Measurements from ENCODE around the gene SNTG2. TPM values are rescaled to one million over a fixed set of nuclear protein-coding genes. Genes with fewer than 3 reads are reported as not detected.
A peak's percentile ranks its signal among the peaks of the same experiment; 100 is the strongest.
"Not testable (repeated sequence)": the region's sequence is repeated elsewhere in the genome, so short reads cannot be mapped to it uniquely, and the experiment has no call there.

Gene SNTG2
- total RNA-seq, 1 donor from 2014 or later: 2.7 TPM

DNA sequence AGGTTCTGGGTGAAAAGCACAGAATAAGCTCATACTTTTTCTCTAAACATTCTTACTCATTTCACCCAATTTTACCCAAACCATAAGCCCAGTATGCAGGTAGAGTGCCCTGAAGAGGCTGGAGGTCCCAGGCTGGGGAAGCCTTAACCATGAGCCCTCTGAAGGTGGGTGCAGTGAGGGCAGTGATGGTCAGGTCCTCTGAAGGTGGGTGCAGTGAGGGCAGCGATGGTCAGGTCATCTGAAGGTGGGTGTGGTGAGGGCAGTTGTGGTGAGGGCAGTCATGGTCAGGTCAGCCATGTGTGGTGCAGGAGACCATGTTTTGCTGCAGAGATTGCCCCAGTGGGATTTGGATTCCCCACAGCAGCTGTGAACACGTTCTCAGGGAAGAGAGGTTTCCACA, 148.8 kb downstream of the SNTG2 start:
- DNase-seq: no peak

DNA sequence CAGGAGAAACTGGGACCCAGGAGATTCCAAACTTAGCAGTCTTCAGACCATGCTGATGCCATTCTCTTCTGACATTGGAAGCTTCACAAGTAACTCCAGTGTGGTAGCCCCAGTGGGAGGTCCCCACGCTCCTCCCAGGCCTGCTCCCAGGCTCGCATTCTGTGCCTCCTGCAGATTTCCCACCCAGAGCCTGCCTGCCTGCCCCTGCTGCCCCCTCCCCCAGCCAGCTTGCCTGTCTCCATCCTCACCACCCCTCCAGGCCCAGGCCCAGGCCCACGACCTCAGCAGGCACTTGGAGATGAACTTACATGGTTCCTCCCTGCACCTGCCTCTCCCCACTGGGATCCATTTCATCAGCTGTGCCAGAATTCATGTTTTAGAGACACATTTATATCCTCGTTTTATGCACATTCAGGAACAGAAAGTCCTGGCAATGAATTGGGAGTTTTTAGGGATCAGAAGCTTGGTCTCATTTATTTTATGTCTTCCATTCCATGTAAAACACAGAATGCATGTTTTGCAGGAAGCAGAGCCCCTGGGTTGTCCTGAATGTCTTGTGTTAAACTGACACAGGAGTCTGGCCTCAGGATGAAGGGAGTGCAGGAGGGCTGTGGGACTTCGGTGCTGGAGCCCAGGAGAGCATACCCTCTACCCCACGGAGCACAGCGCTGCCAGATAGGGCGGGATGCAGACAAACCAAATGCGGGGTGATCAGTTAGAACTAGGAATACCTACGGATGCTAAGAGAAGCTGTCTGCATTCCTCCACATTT, 150.5 kb downstream of the SNTG2 start:
- DNase-seq: no peak

DNA sequence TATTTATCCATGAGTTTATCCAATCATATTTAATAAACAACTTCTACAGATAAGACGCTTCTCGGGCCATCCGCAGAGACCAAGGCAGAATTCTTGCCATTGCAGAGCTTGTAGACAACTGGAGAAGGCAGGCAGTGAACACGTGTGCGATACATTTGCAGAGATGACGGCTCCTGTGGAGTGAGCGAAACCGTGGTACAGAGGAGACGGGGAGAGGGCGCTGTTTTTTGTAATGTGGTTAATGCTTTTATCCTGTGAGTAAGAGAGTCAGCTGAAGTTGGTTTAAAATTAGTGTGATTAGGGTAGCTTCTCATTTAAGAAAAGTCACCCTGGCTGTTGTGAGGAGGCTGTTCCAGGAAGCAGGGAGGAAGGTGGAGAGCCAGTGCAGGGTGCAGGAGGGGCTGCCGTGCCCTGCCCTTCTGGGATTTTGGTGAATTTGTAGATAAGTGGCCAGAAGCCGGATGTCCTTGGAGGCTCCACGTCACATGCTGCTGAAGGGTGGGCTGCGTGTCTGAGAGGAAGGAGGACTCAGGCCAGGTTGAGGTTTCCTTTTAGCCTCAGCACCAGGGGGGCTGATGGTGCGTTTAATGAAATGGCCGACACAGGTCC, 151.4 kb downstream of the SNTG2 start:
- DNase-seq: no peak

DNA sequence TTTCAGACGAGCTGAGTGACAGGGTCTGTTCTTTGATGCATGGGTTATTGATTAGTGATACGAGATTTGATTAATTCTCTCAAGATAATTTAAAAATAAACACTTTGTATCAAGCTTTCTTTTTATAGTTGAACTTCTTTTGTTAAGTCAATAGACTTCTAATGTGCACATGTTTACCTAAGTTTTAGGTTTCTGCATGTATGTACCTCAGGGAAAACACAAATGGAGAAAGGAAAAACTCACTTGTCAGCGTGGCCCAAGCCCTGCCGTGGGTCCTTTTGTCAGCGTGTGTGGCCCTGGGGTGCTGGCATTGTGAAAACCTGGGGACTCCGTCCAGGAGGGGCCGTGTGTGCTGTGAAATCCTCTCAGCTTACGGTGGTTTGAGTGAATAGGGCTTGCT, 153.7 kb downstream of the SNTG2 start:
- no peak for DNase-seq

DNA sequence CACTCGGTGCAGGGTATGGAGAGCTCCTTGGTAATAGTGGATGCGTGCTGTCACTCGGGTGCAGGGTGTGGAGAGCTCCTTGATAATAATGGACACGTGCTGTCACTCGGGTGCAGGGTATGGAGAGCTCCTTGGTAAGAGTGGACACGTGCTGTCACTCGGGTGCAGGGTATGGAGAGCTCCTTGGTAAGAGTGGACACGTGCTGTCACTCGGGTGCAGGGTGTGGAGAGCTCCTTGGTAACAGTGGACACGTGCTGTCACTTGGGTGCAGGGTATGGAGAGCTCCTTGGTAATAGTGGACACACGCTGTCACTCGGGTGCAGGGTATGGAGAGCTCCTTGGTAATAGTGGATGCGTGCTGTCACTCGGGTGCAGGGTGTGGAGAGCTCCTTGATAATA, 155.7 kb downstream of the SNTG2 start:
- not testable (repeated sequence) for DNase-seq

DNA sequence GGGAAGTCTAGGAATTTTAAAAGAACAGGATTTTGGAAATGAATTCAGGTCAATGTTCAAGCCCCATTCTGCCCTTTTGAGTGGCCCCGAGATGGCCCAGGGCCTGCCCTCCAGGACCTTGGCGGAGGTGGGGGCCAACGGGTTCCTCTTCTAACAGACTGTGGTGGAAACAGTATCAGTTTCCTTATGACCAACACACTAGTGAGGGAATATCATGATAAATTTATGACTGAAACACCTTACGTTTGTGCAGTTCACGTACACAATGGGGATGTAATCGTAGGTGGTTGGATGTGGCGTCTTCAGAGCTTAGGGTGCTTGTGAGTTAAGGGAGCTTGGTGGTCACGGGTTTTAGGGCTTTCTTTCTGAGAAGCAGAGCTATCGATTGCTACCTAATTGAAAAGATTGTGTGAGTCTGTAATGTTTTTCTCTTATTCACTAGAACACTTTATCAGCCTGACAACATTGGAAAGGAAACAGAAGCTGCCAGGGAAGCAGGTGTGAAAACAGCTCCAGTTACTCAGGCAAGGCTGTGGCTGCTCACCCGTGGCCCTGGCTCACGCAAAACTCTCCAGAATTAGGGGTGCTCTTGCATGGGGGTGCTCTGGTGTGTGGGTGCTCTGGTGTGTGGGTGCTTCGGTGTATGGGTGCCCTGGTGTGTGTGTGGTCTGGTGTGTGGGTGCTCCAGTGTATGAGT, 165.3 kb downstream of the SNTG2 start:
- peak; percentile 34 for DNase-seq

DNA sequence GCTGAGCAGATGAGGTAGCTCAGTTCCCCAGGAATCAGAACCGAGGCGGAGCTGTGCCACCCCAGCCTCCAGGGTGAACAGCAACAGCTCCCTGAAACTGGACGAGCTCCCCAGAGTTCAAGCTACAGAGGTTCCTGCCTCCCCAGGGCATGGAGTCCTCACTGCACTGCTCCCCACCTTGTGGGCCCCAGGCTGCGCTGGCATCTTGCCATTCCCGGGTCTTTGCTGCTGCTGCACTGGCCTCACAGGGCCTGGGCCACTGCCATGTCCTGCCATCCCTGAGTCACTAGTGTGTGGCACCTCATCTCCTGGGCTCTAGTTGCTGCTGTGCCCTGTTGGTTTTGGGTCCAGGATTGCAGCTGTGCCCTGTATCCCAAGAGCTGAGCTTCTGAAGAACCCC, 166.9 kb downstream of the SNTG2 start:
- no peak for DNase-seq

DNA sequence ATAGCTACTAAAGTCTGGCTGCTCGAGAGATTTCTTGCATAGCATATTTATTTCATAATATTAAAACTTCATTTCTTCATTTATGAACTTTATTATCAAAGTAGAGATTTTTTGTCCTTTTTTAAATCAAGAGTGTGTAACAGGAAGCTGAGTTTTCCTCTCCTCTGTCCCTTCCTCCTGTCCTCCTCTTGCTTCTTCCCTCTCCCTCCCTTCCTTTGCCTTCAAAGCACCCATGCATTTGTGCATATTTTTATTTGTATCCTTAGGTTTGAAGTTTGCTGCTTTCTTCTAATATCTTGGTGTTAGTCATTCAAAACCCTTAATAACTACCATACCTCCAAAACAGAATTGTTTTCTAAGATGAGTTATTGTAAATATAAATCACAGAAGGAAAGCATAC, 174.6 kb downstream of the SNTG2 start:
- DNase-seq: no peak

DNA sequence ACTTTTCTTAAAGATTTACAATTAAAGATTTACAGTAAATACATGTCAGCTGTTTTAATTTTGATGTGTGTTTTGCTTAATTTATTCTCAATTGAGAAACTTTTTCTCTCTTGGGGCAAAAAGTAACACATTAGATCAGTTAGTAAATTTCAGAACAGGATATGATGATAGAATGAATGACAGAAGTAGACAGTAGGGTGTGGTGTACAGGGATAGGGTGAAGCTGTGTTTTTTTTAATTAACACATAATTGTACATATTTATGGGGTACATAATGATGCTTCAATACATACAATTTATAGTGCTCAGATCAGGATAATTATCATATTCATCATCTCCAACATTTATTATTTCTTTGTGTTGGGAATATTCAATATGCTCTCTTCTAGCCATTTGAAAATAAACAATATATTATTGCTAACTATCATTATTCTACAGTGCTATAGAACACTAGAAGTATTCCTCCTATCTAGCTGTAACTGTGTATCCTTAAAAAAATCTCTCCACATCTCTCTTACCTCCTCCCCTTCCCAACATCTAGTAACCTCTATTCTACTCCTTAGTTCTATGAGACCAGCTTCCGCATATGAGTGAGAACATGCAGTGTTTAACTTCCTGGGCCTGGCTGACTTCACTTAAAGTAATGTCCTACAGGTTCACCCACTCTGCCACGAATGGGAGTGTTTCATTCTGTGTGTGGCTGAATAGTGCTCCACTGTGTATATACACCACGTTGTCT, 175.2 kb downstream of the SNTG2 start:
- DNase-seq: no peak

DNA sequence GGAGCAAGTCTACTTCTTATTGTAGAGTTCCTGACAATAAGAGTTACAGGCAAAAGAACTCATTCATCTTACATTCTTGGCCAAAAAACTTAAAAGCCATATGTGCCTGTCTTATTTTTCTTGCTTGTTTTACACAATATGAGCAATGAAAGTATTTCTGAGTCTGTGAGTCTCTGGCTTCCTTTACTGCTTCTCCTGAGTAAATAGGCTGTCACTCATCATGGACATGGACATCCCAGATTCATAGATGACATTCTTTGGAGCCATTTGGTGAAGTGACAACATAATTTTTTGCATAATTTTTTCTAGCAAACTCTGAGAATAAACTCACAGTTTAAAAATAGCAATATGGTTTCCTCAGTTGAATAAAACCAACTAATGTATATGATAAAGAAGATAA, 179.3 kb downstream of the SNTG2 start:
- DNase-seq: no peak

DNA sequence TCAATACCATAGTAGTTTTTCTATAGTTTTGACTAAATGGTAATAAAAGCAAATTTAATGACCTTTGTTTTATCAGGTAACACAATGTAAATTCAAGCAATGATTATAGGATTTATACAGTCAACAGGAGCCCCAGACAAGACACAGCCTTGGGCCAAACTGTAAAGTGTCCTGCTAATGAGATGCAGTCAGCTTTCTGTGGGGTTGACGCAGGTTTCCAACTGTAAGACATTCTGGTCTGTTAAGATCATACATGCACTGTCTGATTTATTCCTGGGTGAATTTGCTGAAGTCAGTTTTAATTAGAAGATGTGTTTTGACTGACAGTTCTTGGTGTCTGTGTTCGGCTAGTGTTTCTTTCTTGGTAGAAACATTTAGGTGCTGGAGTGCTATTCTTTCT, 180.3 kb downstream of the SNTG2 start:
- DNase-seq: no peak

DNA sequence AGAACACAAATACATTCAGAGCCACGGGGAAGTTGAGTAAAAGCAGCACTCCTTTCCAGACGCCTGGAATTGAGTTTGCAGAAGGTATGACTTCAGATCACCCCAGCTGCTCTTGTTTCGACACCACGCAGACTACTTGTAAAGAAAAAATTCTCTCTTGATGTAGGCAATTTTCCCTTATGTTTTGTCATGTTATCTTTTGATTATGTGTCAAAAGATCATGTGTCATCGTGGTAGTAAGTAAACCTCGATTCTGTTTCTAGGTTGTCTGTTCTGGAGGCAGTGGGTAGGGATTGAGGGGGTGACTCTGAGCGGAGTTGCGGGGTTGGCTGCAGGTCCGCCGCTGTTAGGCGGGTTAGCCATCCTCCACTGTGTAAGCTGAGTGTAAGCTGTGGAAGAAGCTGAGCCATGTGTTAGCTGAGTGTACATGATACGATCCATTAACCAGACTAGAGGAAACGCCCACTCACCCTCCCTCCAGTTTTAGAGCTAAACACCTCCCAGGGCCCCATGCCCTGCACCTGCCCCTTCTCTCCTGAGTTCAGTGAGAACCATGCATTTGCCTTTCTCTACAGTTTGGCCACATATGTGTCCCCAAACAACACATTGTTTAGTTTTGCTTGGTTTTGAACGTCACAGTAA, 181.8 kb downstream of the SNTG2 start:
- DNase-seq: peak; percentile 64

DNA sequence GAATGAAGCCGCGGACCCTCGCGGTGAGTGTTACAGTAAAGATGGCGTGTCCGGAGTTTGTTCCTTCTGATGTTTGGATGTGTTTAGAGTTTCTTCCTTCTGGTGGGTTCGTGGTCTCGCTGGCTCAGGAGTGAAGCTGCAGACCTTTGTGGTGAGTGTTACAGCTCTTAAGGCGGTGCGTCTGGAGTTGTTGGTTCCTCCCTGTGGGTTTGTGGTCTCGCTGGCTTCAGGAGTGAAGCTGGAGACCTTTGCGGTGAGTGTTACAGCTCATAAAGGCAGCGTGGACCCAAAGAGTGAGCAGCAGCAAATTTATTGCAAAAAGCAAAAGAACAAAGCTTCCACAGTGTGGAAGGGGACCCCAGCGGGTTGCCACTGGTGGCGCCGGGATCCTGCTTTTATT, 183.2 kb downstream of the SNTG2 start:
- DNase-seq: not testable (repeated sequence)

DNA sequence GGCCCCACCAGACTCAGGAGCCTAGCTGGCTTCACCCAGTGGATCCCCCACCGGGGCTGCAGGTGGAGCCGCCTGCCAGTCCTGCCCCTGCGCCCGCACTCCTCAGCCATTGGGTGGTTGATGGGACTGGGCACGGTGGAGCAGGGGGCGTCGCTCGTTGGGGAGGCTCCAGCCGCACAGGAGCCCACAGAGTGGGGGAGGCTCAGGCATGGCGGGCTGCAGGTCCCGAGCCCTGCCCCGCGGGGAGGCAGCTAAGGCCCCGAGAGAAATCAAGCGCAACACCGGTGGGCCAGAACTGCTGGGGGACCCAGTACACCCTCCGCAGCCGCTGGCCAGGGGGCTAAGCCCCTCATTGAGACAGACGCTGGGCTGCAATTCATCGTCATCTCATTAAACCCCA, 184.0 kb downstream of the SNTG2 start:
- DNase-seq: no peak

DNA sequence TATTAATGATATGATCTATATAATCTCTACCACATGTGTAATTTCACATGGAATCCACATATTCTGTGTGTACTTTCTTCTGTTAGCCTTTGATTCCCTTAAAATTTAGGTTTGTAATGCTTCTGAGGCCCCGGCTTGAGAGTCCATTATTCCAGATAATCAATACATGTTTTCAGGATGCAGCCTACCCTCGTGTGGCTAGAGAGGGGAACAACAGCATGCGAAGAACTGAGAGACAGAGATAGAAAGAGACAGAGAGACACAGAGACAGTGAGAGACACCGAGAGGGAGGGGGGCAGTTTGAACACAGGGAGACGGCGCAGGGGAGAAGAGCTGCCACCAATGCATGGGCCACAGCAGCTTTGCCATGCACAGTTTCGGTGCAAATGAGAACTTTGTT, 185.4 kb downstream of the SNTG2 start:
- DNase-seq: no peak

DNA sequence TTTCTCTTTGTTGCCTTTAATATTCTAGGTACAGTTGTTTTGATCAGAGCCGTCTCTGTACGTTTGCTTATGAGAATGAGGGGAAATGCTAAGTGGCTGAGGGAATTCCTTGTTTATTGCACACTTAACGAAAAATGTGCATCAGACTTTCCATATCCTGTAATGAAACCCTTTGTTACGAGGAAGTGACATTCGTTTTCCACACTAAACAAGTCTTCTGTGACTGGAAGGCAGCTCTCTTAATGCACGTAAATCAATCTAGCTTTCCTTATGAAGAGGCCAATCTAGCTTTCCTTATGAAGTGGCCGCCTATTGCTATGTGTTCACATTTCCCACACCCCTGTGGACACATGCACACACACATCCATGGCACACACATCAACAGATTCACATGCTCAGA, 186.2 kb downstream of the SNTG2 start:
- DNase-seq: peak; percentile 71

DNA sequence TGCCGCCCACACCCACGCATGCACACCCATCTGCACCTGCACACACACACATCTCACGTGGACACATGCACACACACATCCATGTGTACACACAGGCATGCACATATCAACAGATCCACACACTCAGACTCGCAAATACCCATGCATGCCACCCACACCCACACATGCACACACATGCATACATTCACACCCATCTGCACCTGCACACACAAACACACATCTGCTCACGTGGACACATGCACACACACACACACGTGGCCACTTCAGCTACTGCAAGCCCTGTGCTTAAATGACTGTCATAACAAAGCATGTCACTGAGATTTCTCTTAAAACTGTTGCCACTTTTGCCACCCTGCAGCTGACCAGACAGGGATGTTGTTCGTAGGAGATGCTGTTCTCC, 186.6 kb downstream of the SNTG2 start:
- no peak for DNase-seq

DNA sequence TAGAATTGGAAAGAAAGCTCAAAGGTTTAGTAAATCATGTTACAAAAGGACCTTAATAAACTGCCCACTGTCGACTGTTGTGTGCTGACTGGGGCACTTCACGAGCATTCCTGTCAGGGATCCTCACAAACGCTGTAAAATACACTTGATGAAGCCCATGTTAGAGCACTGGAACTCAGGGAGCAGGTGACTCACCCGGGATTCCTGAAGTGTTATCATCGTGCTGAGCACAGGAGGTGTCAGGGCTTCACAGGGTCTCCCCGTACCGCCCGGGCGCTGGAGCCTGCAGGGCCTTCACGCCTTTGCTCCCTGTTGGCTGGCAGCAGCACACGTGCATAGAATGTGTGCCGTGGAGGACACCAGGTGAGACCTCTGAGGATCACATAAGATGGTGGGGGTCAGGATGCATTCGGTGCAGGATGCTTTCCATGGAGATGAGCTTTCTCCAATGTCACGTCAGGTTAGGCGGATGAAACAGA, 187.3 kb downstream of the SNTG2 start:
- no peak for DNase-seq

DNA sequence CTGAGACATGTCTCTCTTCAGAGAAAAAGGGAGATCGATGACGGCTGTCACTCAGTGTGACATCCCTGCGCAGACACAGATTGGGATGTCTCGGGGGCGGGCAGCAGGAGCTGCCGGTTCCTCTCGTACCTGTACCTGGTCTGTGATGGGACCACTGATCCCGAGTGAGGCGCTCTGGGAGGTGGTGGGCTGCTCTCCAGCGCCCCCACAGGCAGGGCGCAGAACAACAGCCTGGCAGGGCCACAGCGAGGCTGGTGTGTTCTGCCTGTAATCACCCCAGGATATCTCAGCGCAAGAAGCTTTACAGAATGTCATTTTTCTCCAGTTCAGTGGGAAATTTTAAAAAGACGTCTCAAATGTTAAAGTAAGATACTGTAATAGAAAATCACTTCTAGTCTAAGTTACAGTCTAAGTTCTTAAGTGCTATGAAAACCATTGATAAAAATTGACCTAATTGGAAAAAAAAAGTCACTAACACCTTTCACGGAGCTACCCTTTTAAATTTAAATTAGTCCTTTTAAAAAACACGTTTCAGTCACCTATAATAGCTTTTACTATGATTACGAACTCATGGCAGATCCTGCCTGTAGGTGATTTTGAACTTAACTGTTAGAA, 189.8 kb downstream of the SNTG2 start:
- DNase-seq: peak; percentile 43

DNA sequence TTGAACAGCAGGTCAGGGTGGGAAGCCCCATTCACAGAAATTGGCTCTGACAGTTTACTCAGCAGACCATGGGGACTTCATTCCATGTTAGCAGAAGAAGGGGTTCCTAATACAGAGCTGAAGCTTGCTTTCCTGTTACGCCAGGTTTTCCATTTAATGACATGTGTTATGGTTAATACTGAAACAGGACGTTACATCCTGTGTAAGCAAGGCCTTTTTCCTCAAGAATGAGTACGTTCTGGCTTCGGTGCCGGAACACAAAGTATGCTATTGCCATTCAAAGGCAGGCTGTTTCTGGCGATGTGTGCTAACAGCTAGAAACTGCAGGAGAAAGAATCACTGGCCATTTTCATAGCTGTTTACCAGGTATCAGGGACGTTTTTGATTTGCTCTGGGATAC, 190.4 kb downstream of the SNTG2 start:
- DNase-seq: peak; percentile 61

DNA sequence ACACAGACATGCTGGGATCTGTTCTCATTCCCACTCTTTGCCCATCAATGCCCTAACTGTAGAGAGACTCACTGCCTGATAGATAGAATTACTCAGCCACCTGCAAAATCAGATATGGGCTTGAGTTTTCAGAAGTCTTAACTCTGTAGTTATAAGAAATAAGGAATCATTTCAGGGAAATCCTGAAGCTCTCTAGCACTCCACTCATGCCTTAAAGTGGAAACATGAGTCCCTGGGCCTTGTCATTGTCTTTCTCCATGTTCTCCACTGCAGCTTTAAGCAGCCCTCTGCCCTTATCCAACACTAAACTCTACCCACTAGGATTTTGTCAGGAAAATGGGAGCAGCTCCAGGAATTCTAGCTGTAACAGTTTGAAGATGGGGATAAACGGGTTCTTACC, 192.5 kb downstream of the SNTG2 start:
- DNase-seq: no peak
